HG03442 (cell line): ENCODE measurements around the gene ZC3H11A.

Experiments
- ATAC-seq: cut with Tn5 transposase; IDR thresholded peaks from one replicate; pipeline ENCODE4 v1.9.1; 2021; ENCODE audit warnings: mild to moderate bottlenecking, moderate library complexity; ENCODE audit not compliant: unreplicated experiment

ZC3H11A gene

GRCh38 chr1:203839081-203839480 is 43.7 kb downstream of the ZC3H11A start:
- no peak for ATAC-seq

GRCh38 chr1:203840208-203840808 is 44.9 kb downstream of the ZC3H11A start:
- no peak for ATAC-seq

GRCh38 chr1:203842559-203842876 is 47.1 kb downstream of the ZC3H11A start:
- ATAC-seq: no peak

- ATAC-seq: no peak
Observed at GRCh38 chr1:203843435-203843834, 48.0 kb downstream of the ZC3H11A start.
